T-helper 2 cell treated with Interferon-gamma antibody and Interleukin-4, amounts not matched to agents 100 ng/mL and 5 ng/mL, for 36 hours (primary cell): ENCODE data around the gene ATOSA. TPM values are rescaled to one million over a fixed set of nuclear protein-coding genes. Genes with fewer than 3 reads are reported as not detected.

Experiments used
- intact Hi-C: fragments of 100-400 bp; cut with micrococcal nuclease; formaldehyde crosslinking; loops from one replicate; pipeline ENCODE4 v1.15.1; 2023
- total RNA-seq: library from RNA; stranded (reverse); gene quantifications from 2 replicates; pipeline ENCODE4 v1.2.3, GENCODE V29; 2022

Gene ATOSA
- total RNA-seq, result 23.5 and 26.8 TPM in 2 replicates

DNA sequence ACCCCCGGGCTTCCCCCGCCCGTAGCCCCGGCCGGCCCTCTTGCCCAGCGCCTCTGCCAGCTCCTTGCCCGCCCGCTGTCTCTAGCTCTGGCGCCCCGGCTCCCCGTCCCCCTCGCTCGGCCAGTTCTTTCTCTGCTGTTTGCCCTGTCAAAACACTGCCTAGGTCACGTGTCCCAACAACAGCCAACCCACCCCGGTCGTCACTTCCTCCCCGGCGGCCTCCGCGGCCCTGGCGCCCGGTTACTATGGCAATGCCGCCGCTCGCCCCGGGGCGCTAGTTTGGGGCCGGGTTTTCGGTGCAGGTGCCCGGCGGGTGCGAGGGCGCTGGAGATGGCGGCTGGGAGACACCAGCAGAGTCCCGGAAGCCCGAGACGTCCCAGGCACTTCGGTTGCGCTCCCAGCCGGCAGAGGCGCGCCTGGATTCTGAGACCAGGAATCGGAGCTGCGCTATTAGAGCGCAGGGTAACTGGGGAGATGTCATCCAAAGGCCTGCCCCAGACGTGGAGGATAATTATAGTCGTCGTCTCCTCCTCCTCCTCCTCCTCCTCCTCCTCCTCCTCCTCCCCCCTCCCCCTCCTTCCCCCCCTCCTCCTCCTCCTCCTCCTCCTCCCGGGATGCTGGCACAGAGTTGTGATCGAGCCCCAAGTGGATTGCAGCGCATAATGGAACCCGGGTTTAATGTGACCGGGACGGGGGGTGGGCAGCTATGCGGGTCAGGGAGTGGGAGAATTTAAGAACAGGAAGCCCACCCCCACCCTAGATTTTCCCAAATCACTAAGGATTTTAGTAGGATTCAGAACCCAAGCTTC is at the start of gene ATOSA:
Gene ATOSA, minus strand, starts transcription at position 157 of the 809 bp plus-strand sequence. CDS start 1,367 bp downstream, outside the sequence.
- intact Hi-C loops, result loop anchor here (1.0 to 5.0 kb wide), 6 partner anchors 55 to 659 kb away; partner anchors contain the start of gene ARPP19

DNA sequence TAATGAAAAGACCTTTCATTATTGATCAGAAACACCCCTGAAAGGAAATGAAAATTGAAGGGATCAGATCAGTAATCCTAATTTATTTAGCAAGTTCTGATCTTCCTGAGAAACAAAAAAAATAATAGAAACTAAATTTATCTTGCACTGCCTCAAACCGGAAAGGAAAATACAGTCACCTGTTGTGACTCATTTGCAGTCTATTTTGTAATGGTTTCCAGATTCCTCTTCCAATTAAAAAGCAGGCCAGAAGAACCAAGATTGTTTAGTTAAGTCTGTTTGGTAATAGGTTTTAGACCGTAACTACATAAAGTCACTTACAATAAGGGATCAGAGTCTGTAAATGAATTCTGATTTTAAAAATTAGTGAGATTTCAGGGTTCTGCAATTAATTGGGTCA is 49.7 kb upstream of the ATOSA start:
- intact Hi-C loops, result no loop called here

- intact Hi-C loops, result no loop called here
These were observed 48.6 kb upstream of the ATOSA start for GRCh38 chr15:52727815-52728214.

DNA sequence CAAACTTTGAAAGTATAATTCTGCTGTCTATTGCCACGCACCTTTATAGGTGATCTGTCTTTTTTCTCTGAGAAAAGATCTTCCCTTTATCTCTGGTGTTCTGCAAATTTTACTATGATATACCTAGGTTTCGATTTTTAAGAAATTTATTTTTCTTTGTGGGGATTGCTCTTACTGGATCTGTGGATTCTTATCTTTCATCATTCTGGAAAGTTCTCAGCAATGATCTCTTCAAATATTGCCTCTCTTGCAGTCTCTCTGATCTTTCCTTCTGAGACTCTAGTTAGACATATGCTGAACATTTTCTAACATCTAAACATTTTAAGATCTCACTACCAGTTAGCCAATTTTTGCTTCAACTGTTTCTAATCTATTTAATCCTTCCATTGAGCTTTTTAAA is 47.0 kb upstream of the ATOSA start:
- intact Hi-C loops, result no loop called here

DNA sequence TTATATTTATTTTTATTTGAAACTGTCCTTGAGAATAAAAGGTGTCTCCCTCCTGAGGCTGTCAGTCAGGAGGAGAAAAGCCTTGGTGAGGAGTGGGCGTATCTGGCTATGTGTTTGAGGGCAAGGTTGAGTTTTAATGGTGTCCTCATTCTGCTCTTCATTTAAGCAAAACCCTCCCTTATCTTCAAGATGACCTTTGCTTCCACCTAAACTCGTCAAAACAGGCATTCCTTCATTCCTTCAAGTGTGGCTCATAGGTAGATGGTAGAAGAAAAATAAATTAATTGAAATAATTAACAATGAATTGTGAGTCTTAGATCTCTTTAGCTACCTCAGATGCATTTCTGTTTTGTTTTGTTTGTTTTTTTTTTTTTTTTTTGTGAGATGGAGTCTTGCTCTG is 39.4 kb upstream of the ATOSA start:
- intact Hi-C loops, result no loop called here

DNA sequence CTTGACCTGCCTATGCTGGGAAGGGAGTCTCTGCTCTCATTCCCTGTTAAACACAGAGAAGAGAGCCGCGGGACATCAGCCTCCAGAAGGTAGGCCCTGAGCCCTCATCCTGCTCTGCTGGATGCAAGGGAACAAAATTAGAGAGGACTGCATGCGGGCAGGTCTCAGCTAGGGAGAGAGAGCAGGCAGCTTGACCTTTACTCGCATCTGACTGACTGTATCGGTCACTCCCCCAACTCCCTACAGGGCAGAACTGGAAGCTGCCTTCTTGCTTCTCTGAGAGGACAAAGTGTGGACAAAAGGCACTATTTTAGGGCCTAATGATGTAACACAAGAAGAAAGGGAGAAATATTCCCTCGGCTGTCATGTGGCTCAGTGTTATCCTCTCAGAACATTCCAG is 38.7 kb upstream of the ATOSA start:
- intact Hi-C loops, result no loop called here

- intact Hi-C loops, result no loop called here
These were observed 38.3 kb upstream of the ATOSA start for GRCh38 chr15:52717481-52717880.

DNA sequence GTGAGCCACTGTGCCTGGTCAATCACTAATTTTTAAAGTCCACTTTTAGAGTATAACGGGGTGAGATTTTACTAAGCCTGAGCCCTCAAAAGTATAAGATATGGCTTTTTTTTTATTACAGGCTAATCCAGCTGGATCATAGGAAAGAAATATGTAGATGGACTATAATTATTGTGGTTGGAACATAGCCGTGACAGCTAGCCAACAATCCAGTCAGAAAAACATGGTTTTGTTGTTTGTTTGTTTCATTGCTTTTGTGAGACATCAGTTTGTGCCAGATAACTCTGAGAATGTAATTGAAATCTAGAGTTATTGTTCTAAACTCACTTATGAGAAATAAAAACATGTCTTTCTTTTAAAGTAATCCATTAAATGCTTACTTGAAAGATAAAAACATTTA is 37.3 kb upstream of the ATOSA start:
- intact Hi-C loops, result no loop called here

GRCh38 chr15:52715411-52715810 is 36.2 kb upstream of the ATOSA start:
- intact Hi-C loops, result no loop called here

DNA sequence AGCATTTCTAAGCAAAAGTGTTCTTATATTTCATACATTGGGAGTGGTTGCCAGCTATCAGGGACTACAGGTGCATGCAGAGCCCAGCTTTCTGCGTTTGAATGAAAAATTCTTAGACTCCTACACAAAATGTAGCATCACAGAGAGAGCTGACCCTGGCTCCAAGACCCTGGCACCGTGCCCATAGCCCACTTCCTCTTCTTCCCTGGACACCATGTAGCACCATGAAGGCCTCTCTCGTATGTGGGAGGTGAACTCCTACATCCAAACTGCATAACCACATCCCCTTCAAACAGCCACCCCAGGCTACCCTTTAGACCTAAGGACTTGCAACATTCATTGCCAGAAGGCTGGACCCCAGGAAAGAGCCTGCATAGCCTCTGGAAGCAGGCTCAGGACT is 35.8 kb upstream of the ATOSA start:
- intact Hi-C loops, result no loop called here

DNA sequence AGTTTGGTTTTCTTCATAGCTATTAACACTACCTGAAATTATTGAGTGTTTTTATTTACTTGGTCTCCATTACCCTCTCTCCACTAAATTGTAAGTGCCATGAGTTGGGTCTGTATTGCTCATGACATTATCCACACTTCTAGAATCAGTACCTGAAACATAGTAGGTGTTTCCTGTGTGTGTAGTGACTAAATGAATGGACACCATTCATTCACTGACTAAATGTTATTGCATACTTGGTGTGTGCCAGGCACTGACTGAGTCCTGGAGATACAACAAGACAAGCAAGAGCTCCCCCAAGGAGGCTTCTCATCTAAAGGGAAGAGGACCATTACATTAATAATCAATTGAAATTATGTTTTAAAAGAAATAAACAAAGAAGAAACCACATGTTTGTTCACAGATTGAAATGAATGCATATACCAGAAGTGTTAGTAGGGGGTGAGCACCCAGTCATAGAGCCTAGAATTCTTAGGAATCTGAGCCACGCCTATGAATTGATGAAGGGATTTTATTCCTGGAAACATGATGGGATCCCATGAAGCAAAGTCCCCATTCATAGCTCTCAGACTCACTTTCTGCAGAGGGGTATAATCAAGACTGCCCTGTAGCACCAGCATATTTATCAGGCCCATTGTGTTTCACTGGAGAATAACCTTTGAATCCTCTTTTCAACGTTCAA is 31.7 kb upstream of the ATOSA start:
- intact Hi-C loops, result no loop called here

DNA sequence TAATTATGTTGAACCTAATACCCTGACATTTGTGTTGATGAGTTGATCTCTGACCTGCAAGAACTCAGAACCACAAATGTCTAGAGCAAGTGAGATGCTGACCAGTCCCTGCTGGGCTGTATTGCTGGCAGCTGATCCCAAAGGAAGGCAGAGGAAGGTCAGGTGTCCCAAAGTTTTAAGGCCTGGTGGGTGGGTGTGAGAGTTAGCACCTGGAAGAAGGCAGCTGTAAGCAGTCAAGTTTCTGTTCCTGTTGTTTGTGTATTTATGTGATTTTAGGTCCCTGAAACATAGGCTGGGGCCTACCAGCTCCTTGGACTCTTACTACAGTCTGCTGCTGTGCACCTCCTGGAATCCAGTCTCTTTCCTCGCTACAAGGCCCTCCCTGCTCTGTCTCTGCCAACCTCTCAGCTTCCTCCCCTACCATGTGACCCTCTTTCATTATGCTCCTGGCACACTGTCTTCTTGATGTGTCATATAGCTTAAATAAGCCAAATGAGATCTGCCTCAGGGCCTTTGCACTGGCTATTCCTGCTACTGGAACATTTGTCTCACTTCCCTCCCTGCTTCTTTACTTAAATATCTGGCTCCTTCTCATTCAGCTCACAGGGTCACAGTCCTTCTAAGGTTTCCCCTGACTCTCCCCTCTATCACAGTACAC is 31.0 kb upstream of the ATOSA start:
- intact Hi-C loops, result no loop called here

- intact Hi-C loops, result no loop called here
These were observed 30.2 kb upstream of the ATOSA start for GRCh38 chr15:52709187-52709981.

DNA sequence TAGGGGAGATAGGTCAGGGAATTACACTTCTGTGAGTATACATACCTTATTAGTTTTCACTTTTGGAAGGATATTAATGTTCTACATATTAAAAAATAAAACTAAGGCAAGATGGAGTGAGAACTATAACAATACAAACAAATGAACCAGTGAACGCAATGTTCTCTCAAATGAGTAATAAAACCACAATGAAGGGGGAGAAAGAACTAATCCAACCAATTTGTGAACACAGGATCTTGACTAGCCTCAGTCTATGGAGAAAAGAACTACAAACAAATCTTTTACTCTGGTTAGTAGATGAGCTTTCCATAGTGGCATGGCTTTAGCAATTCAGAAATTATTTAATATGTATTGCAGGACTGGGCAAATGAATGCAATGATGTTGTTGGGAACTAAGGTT is 26.9 kb upstream of the ATOSA start:
- intact Hi-C loops, result no loop called here

DNA sequence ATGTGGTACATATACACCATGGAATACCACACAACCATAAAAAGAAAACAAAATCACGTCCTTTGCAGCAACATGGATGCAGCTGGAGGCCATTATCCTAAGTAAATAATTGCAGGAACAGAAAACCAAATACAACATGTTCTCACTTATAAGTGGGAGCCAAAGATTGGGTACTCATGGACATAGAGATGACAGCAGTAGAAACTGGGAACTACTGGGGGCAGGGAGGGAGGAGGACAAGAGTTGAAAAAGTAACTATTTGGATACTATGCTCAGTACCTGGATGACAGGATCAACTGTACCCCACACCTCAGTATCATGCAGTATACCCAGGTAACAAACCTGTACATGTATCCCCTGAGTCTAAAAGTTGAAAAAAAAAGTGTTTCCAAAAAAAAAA is 23.2 kb upstream of the ATOSA start:
- intact Hi-C loops, result no loop called here

DNA sequence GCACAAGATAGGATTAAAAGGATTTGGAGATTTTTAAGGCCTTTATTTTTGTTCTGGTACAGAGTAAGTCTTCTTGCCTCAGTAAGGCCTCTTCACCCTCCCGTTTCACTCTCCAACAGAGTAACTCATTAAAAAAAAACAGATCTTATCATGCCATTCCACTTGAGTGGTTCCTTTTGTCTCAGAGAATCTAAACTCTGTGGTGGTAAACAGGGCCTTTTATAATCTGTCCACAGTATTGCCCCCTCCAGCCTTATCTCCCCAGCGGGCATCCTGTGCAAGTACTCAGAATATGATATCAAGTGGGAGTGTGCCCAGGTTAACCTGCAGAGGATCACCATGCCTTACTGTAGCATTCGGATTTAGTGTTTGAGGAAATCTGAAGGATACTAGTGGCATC is 20.3 kb upstream of the ATOSA start:
- intact Hi-C loops, result no loop called here

DNA sequence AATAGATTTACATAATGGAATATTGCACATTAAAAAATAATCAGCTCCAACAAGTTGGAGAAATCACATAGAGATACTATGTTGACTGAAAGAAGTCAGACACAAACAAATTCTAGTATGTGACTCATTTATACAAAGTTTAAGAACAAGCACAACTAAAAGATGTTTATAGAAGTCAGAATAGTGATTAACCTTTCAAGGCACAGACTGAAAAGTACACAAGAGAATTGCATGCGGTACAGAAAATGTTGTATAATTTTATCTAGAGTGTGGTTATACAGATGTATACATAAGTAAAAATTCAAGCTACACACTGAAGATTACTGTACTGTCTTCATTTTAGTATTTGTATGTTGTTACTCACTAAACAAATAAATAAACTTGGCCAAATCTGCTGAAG is 19.3 kb upstream of the ATOSA start:
- intact Hi-C loops, result no loop called here

DNA sequence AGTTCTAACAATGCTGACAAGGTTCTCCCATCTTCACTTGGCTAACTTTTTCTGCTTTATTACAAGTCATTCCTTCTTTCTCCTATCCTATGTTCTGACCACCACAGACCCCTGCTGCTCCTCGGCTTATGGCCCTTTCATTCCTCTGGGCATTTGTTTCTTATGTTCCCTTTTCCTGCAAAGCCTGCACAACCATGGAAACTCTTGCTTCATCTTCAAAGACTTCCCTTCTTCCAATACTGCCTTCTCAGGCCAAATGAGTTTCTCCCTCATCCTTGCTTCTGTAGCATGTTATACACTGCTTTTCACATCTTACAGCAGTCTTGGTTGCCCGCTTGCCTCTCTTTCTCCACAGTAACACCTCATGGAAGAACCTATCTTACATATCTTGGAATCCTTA is 17.9 kb upstream of the ATOSA start:
- intact Hi-C loops, result no loop called here

DNA sequence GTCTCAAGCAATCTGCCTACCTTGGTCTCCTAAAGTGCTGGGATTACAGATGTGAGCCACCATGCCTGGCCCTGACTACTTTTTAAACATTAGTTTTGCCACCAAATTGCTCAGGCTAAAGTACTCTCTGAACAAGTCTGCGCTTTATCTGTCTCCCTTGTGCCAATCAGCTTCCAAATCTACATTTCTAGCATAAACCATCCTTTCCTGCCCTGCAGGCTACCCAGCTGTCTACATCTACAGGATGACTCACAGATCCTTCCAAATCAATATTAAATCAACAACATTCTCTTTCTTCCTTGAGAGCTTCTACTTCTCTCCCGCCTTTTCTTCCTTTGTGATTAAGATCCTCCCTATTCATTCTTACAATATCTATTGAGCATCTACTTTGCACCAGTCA is 16.0 kb upstream of the ATOSA start:
- intact Hi-C loops, result no loop called here

DNA sequence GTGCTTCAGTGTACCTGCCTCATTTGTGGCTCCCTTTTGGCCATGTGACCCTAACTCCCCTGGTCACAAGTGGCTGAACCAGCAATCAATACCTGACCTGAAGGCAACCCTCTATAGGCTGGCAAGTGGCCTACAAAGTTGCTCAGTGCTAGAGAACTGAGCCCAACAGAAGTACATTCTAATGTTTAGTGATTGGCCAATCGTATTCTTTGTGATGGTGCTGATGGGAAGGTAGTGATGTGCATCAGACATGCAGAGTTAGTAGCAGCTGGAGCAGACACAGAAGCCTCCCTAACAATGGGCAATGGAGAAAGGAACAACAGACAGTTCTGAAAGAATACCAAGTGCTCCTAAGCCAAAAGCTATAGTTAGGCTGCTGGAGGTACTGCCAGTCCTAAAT is 10.4 kb upstream of the ATOSA start:
- intact Hi-C loops, result no loop called here

GRCh38 chr15:52683580-52683979 is 4.4 kb upstream of the ATOSA start:
- intact Hi-C loops, result no loop called here

- intact Hi-C loops, result no loop called here
These were observed 3.6 kb upstream of the ATOSA start for GRCh38 chr15:52682781-52683180.
